Measurements from ENCODE around the gene SMOC2. TPM values are rescaled to one million over a fixed set of nuclear protein-coding genes. Genes with fewer than 3 reads are reported as not detected.

The SMOC2 gene
- polyA plus RNA-seq, 1 of the 3 experiments (the other 2 are of a cell fraction): not detected

DNA sequence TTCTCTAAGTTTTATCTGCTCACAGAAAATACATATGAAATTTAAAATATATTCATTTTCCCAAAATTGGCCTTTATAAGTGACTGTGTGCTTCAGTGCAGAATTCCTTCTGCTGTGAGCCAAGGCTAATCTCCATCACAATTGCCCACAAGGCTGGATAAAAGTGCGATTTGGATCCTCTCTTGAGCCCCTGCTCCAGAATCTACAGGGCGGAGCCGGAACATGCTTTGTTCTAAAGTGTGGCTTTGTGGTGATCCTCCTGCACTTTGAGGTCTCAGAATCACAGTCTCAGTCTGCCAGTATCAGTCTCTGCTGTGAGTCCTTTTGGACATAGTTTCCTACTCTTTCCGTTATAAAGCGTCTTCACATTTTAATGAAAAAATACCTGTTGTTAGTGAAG, 28.9 kb downstream of the SMOC2 start (continued):
- no peak for TF ChIP-seq POLR2AphosphoS5 (IDR thresholded peaks at IDR 0.05; ENCODE audit: low read depth, low read length)
- no peak for TF ChIP-seq RXRA (IDR thresholded peaks at IDR 0.05; ENCODE audit: borderline replicate concordance, low read depth)
- no peak for TF ChIP-seq NFIC (IDR thresholded peaks at IDR 0.05; ENCODE audit: borderline replicate concordance)
- TF ChIP-seq FOXM1 (IDR thresholded peaks at IDR 0.05; ENCODE audit: low read depth): no peak

DNA sequence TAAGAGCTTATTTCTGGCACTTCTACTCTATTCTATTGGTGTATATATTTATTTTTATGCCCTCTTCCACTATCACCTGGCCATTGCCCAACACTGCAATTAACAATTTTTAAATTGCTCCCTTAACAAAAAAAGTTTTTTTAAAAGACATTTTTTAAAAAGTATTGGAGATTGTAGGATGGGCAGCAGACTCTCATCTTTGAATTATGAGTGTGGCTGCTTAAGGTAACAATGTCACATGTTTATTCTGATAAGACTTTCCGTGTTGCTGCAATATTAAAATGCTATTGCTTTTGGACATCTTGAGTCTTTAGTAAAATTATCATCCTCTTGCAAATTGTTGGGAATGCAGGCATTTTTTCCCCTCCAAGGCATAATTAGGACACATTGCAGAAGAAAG, 31.4 kb downstream of the SMOC2 start:
- Histone ChIP-seq H3K36me3 (replicated peaks in 1 of 2; ENCODE audit: control insufficient read depth in 1 of 2, insufficient read depth in 2 of 2, low read length in 1 of 2) (no peaks in the 10 kb centered on the region), H3K79me2 (ENCODE audit: insufficient read depth) (no peaks in the 10 kb centered on the region), H3K9me3 (no peaks in the 10 kb centered on the region), H3K9me2 (no peaks in the 10 kb centered on the region), H3K4me3 (ENCODE audit: low read depth in 2 of 2, low read length in 1 of 2) (no peak overlapping the region), H3K9ac (no peak overlapping the region), H3K27ac (ENCODE audit: low read depth in 2 of 2, low read length in 1 of 2) (no peak overlapping the region), H2AFZ (ENCODE audit: low read depth) (no peak overlapping the region), H3K27me3 (ENCODE audit: insufficient read depth) (no peaks in the 10 kb centered on the region), H4K20me1 (ENCODE audit: insufficient read depth) (no peaks in the 10 kb centered on the region), H3K4me2 (no peak overlapping the region), H3F3A (replicated peaks; ENCODE audit: insufficient read depth) (no peaks in the 10 kb centered on the region), H3K4me1 (ENCODE audit: control insufficient read depth in 1 of 2, insufficient read depth in 2 of 2, low read depth in 1 of 2, low read length in 1 of 2) (no peaks in the 10 kb centered on the region; a peak in 1 of 4 replicates)
- ChIA-PET POLR2A (no interaction called here), CTCF (no interaction called here)
- DNase-seq: no peak
- WGBS (ENCODE audit: low lambda C conversion rate): 36% methylated on average over 1 of the region's 1 CpG
- TF ChIP-seq, protein P1, sequence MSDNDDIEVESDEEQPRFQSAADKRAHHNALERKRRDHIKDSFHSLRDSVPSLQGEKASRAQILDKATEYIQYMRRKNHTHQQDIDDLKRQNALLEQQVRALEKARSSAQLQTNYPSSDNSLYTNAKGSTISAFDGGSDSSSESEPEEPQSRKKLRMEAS (IDR thresholded peaks at IDR 0.05; ENCODE audit: low read depth): no peak
- TF ChIP-seq IRF3 (IDR thresholded peaks at IDR 0.05; ENCODE audit: low read depth, low read length) (no peak), YY1 (IDR thresholded peaks at IDR 0.05; ENCODE audit: low read depth) (no peak), CHD2 (IDR thresholded peaks at IDR 0.05; ENCODE audit: low read length, partially characterized antibody) (no peak), SIN3A (IDR thresholded peaks at IDR 0.05; ENCODE audit: borderline replicate concordance, low read depth, low read length) (no peak), GATA2 (CRISPR knock-in tag; IDR thresholded peaks at IDR 0.05) (no peak), RAD21 (IDR thresholded peaks at IDR 0.05; ENCODE audit: low read length) (no peak), RCOR1 (IDR thresholded peaks at IDR 0.05; ENCODE audit: low read length) (no peak), RFX5 (IDR thresholded peaks at IDR 0.05; ENCODE audit: low read length) (no peak)
- TF ChIP-seq, protein P2, sequence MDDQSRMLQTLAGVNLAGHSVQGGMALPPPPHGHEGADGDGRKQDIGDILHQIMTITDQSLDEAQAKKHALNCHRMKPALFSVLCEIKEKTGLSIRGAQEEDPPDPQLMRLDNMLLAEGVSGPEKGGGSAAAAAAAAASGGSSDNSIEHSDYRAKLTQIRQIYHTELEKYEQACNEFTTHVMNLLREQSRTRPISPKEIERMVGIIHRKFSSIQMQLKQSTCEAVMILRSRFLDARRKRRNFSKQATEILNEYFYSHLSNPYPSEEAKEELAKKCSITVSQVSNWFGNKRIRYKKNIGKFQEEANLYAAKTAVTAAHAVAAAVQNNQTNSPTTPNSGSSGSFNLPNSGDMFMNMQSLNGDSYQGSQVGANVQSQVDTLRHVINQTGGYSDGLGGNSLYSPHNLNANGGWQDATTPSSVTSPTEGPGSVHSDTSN (IDR thresholded peaks at IDR 0.05): no peak
- TF ChIP-seq, protein P3, sequence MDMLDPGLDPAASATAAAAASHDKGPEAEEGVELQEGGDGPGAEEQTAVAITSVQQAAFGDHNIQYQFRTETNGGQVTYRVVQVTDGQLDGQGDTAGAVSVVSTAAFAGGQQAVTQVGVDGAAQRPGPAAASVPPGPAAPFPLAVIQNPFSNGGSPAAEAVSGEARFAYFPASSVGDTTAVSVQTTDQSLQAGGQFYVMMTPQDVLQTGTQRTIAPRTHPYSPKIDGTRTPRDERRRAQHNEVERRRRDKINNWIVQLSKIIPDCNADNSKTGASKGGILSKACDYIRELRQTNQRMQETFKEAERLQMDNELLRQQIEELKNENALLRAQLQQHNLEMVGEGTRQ (IDR thresholded peaks at IDR 0.05; ENCODE audit: borderline replicate concordance, low read depth, low read length): no peak
- TF ChIP-seq, protein P4, sequence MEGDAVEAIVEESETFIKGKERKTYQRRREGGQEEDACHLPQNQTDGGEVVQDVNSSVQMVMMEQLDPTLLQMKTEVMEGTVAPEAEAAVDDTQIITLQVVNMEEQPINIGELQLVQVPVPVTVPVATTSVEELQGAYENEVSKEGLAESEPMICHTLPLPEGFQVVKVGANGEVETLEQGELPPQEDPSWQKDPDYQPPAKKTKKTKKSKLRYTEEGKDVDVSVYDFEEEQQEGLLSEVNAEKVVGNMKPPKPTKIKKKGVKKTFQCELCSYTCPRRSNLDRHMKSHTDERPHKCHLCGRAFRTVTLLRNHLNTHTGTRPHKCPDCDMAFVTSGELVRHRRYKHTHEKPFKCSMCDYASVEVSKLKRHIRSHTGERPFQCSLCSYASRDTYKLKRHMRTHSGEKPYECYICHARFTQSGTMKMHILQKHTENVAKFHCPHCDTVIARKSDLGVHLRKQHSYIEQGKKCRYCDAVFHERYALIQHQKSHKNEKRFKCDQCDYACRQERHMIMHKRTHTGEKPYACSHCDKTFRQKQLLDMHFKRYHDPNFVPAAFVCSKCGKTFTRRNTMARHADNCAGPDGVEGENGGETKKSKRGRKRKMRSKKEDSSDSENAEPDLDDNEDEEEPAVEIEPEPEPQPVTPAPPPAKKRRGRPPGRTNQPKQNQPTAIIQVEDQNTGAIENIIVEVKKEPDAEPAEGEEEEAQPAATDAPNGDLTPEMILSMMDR (IDR thresholded peaks at IDR 0.05): no peak
